ENCODE results near the gene MARCHF10.
"Not testable (repeated sequence)": the region's sequence is repeated elsewhere in the genome, so short reads cannot be mapped to it uniquely, and the experiment has no call there.

The MARCHF10 gene

GRCh38 chr17:62807812-62808575 lies at the start of gene MARCHF10:
Gene MARCHF10, minus strand, starts transcription at chr17:62808314. Its CDS starts 6,579 bp downstream, at chr17:62801735.
- peak in 1 of 2 donors; percentile 11 for DNase-seq (ENCODE audit: extremely low read depth in 1 of 2, low read depth in 1 of 2)

GRCh38 chr17:62857526-62857925 lies 49.4 kb upstream of the MARCHF10 start:
- DNase-seq (ENCODE audit: extremely low read depth in 1 of 2, low read depth in 1 of 2) = no peak

- no peak for DNase-seq (ENCODE audit: extremely low read depth in 1 of 2, low read depth in 1 of 2)
These were observed 48.5 kb upstream of the MARCHF10 start for GRCh38 chr17:62856594-62856993.

GRCh38 chr17:62855156-62855555 lies 47.0 kb upstream of the MARCHF10 start:
- no peak for DNase-seq (ENCODE audit: extremely low read depth in 1 of 2, low read depth in 1 of 2)

- no peak for DNase-seq (ENCODE audit: extremely low read depth in 1 of 2, low read depth in 1 of 2)
These were observed 46.1 kb upstream of the MARCHF10 start for GRCh38 chr17:62854098-62854680.

GRCh38 chr17:62852195-62852594 lies 44.1 kb upstream of the MARCHF10 start:
- DNase-seq (ENCODE audit: extremely low read depth in 1 of 2, low read depth in 1 of 2) = no peak

- not testable (repeated sequence) for DNase-seq (ENCODE audit: extremely low read depth in 1 of 2, low read depth in 1 of 2)
These were observed 41.7 kb upstream of the MARCHF10 start for GRCh38 chr17:62849591-62850415.

GRCh38 chr17:62848334-62848733 lies 40.2 kb upstream of the MARCHF10 start:
- no peak for DNase-seq (ENCODE audit: extremely low read depth in 1 of 2, low read depth in 1 of 2)

GRCh38 chr17:62847426-62847825 lies 39.3 kb upstream of the MARCHF10 start:
- no peak for DNase-seq (ENCODE audit: extremely low read depth in 1 of 2, low read depth in 1 of 2)

GRCh38 chr17:62840871-62841270 lies 32.8 kb upstream of the MARCHF10 start:
- DNase-seq (ENCODE audit: extremely low read depth in 1 of 2, low read depth in 1 of 2) = no peak

GRCh38 chr17:62833816-62834215 lies 25.7 kb upstream of the MARCHF10 start:
- DNase-seq (ENCODE audit: extremely low read depth in 1 of 2, low read depth in 1 of 2) = not testable (repeated sequence)

GRCh38 chr17:62832405-62832804 lies 24.3 kb upstream of the MARCHF10 start:
- no peak for DNase-seq (ENCODE audit: extremely low read depth in 1 of 2, low read depth in 1 of 2)

GRCh38 chr17:62831066-62831465 lies 23.0 kb upstream of the MARCHF10 start:
- DNase-seq (ENCODE audit: extremely low read depth in 1 of 2, low read depth in 1 of 2) = not testable (repeated sequence)

GRCh38 chr17:62827746-62828485 lies 19.8 kb upstream of the MARCHF10 start:
- DNase-seq (ENCODE audit: extremely low read depth in 1 of 2, low read depth in 1 of 2) = no peak

GRCh38 chr17:62826956-62827355 lies 18.8 kb upstream of the MARCHF10 start:
- no peak for DNase-seq (ENCODE audit: extremely low read depth in 1 of 2, low read depth in 1 of 2)

- DNase-seq (ENCODE audit: extremely low read depth in 1 of 2, low read depth in 1 of 2) = no peak
These were observed 17.1 kb upstream of the MARCHF10 start for GRCh38 chr17:62825182-62825581.

GRCh38 chr17:62824290-62825131 lies 16.4 kb upstream of the MARCHF10 start:
- no peak for DNase-seq (ENCODE audit: extremely low read depth in 1 of 2, low read depth in 1 of 2)

GRCh38 chr17:62823111-62823893 lies 15.2 kb upstream of the MARCHF10 start:
- DNase-seq (ENCODE audit: extremely low read depth in 1 of 2, low read depth in 1 of 2) = no peak

All from activated CD8-positive, alpha-beta memory T cell treated with anti-CD3 and anti-CD28 coated beads for 1 hour (primary cell).